Tibial nerve (tissue), 4 donors: ENCODE data around the gene RRM1. TPM values are rescaled to one million over a fixed set of nuclear protein-coding genes. Genes with fewer than 3 reads are reported as not detected.

ENCODE experiments used
- DNase-seq, 2 donors: peaks; one replicate each; pipeline ENCODE4 v3.0.0-alpha.2; 2019; ENCODE audit warnings: low spot score in 2 of 2
- H3K27ac ChIP-seq, 4 donors: fragments of 200-600 bp; sonication (generic) in 3 of 4; one replicate each; pipeline ENCODE4 v1.5.1; 2017 to 2019; ENCODE audit warnings: mild to moderate bottlenecking in 1 of 4
- H3K27me3 ChIP-seq, 2 donors: fragments of 200-600 bp; sonication (generic) in 1 of 2; one replicate each; pipeline versions ENCODE4 v1.5.1 to v1.6.0; 2017 to 2019
- H3K36me3 ChIP-seq, 3 donors: fragments of 200-600 bp; sonication (generic); one replicate each; pipeline ENCODE4 v1.5.1; 2018 to 2019
- H3K4me1 ChIP-seq, 4 donors: fragments of 200-600 bp; sonication (generic) in 3 of 4; one replicate each; pipeline ENCODE4 v1.5.1; 2017 to 2019
- H3K4me3 ChIP-seq, 4 donors: fragments of 200-600 bp; sonication (generic) in 3 of 4; one replicate each; pipeline ENCODE4 v1.5.1; 2017 to 2019; ENCODE audit warnings: mild to moderate bottlenecking in 1 of 4, moderate library complexity in 1 of 4
- H3K9me3 ChIP-seq, 4 donors: fragments of 200-600 bp; sonication (generic) in 3 of 4; one replicate each; pipeline ENCODE4 v1.5.1; 2017 to 2019
- CTCF ChIP-seq, 5 experiments: fragments of 200-600 bp in 3 of 5; fragments of 450-650 bp in 2 of 5; sonication (generic) in 3 of 5; IDR thresholded peaks; one replicate each; pipeline ENCODE4 v1.5.1; 2016 to 2019; ENCODE audit warnings: antibody characterized with exemption in 5 of 5, mild to moderate bottlenecking in 3 of 5, moderate library complexity in 2 of 5
- EP300 ChIP-seq, 2 donors: sonication (generic); formaldehyde crosslinking; IDR thresholded peaks; one replicate each; pipeline ENCODE4 v1.6.1; 2017; ENCODE audit warnings: antibody characterized with exemption in 2 of 2, mild to moderate bottlenecking in 1 of 2
- POLR2A ChIP-seq, 2 donors: fragments of 450-650 bp; IDR thresholded peaks; one replicate each; pipeline ENCODE4 v1.6.1; 2017; ENCODE audit warnings: antibody characterized with exemption in 2 of 2, mild to moderate bottlenecking in 2 of 2, moderate library complexity in 2 of 2
- WGBS, 2 donors: methylation state at CpG; one replicate each; pipeline ENCODE4 v1.1.5; 2018; 5-methylcytosine and 5-hydroxymethylcytosine counted together
- total RNA-seq, 4 donors: library from RNA; depleted of rRNA; stranded (reverse); fragments of >200 nt; gene quantifications; one replicate each; pipeline ENCODE4 v1.1.0, GENCODE V29; 2016

Gene RRM1
- total RNA-seq, 4 donors from 2014 or later = 23.3 to 35.2 (median 31.5) TPM

DNA sequence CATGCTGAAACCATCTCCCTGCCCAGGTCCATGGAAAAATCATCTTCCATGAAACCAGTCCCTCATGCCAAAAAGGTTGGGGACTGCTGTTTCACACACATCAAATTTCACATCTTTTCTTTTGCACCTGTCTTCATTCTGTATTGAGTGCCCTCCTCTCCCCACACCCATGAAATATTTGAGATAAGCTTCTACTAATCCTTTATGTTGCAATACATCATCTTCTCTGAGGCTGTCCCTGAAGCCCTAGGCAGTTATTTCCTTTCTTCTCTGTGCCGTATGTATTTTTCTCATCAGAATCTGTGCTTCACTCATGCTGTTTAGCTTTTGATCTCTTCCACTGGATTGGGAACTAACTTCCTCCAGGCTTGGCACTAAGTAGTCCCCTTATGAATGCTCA is 40.0 kb upstream of the RRM1 start:
- Histone ChIP-seq H3K4me1 (peaks cover 0 to 11% (median 5%) of the 10 kb centered on the region in 4 donors), H3K27me3 (no peaks in the 10 kb centered on the region), H3K36me3 (peaks cover 0 to 31% (median 0%) of the 10 kb centered on the region in 3 donors), H3K4me3 (no peak overlapping the region), H3K27ac (no peak overlapping the region), H3K9me3 (no peaks in the 10 kb centered on the region)
- TF ChIP-seq EP300 (IDR thresholded peaks at IDR 0.05) (no peak), POLR2A (IDR thresholded peaks at IDR 0.05) (no peak), CTCF (IDR thresholded peaks at IDR 0.05) (no peak)
- DNase-seq = no peak
- 62 to 71% methylated on average over 1 of the region's 1 CpG for WGBS, 2 donors

GRCh38 chr11:4059424-4059823 is 35.2 kb upstream of the RRM1 start:
- Histone ChIP-seq H3K4me1 (peaks cover 0 to 15% (median 5%) of the 10 kb centered on the region in 4 donors), H3K27ac (no peak overlapping the region), H3K36me3 (peaks cover 0 to 48% (median 0%) of the 10 kb centered on the region in 3 donors), H3K9me3 (no peaks in the 10 kb centered on the region), H3K4me3 (no peak overlapping the region), H3K27me3 (no peaks in the 10 kb centered on the region)
- 86 to 87% methylated on average over 1 of the region's 1 CpG for WGBS, 2 donors
- TF ChIP-seq CTCF (IDR thresholded peaks at IDR 0.05) (no peak), EP300 (IDR thresholded peaks at IDR 0.05) (no peak)
- no peak for DNase-seq

- DNase-seq = no peak
- Histone ChIP-seq H3K27ac (no peak overlapping the region), H3K9me3 (no peaks in the 10 kb centered on the region), H3K4me1 (peaks cover 0 to 21% (median 12%) of the 10 kb centered on the region in 4 donors), H3K27me3 (no peaks in the 10 kb centered on the region), H3K4me3 (no peak overlapping the region), H3K36me3 (peaks cover 0 to 48% (median 0%) of the 10 kb centered on the region in 3 donors)
- WGBS, 2 donors = 70 to 73% methylated on average over 4 of the region's 4 CpGs
- TF ChIP-seq POLR2A (IDR thresholded peaks at IDR 0.05) (no peak), EP300 (IDR thresholded peaks at IDR 0.05) (no peak), CTCF (IDR thresholded peaks at IDR 0.05) (no peak)
Measured at GRCh38 chr11:4060182-4060923, 34.2 kb upstream of the RRM1 start.

DNA sequence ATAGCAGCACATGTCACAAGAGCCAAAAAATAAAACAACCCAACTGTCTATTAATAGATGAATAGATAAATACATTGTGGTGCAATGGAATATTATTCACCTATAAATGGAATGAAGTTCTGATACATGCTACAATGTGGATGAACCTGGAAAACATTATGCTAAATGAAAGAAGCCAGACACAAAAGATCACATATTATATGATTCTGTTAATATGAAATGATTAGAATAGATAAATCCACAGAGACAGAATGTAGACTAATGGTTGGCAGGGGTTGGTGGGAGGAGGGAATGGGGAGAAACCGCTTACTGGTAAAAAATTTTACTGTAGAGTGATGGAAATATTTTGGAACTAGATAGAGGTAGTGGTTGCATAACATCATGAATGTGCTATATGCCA is 32.9 kb upstream of the RRM1 start:
- H3K4me1 ChIP-seq = peaks cover 0 to 24% (median 15%) of the 10 kb centered on the region in 4 donors
- WGBS, 2 donors = 88 to 92% methylated on average over 1 of the region's 1 CpG
- no peaks in the 10 kb centered on the region for H3K9me3 ChIP-seq
- no peak for TF ChIP-seq EP300 (IDR thresholded peaks at IDR 0.05)
- TF ChIP-seq CTCF (IDR thresholded peaks at IDR 0.05) = no peak
- no peak for TF ChIP-seq POLR2A (IDR thresholded peaks at IDR 0.05)
- H3K27me3 ChIP-seq = no peaks in the 10 kb centered on the region
- H3K36me3 ChIP-seq = peaks cover 0 to 35% (median 0%) of the 10 kb centered on the region in 3 donors
- no peak overlapping the region for H3K27ac ChIP-seq
- no peak for DNase-seq
- H3K4me3 ChIP-seq = no peak overlapping the region

GRCh38 chr11:4063348-4063747 is 31.3 kb upstream of the RRM1 start:
- Histone ChIP-seq H3K4me3 (no peak overlapping the region), H3K27me3 (no peaks in the 10 kb centered on the region), H3K9me3 (no peaks in the 10 kb centered on the region), H3K36me3 (peaks cover 0 to 30% (median 0%) of the 10 kb centered on the region in 3 donors), H3K4me1 (peaks cover 0 to 16% (median 11%) of the 10 kb centered on the region in 4 donors), H3K27ac (no peak overlapping the region)
- no peak for TF ChIP-seq EP300 (IDR thresholded peaks at IDR 0.05)
- no peak for TF ChIP-seq CTCF (IDR thresholded peaks at IDR 0.05)
- no peak for TF ChIP-seq POLR2A (IDR thresholded peaks at IDR 0.05)
- 76 to 77% methylated on average over 3 of the region's 3 CpGs for WGBS, 2 donors
- DNase-seq = no peak
